GM21528 (cell line): ENCODE measurements around the gene DOCK11.

Experiments
- ATAC-seq: cut with Tn5 transposase; IDR thresholded peaks from one replicate; pipeline ENCODE4 v1.9.1; 2021; ENCODE audit warnings: mild to moderate bottlenecking, moderate library complexity; ENCODE audit not compliant: unreplicated experiment, low FRiP score

Gene DOCK11

GRCh38 chrX:118621081-118621759 lies 125.6 kb downstream of the DOCK11 start:
- ATAC-seq: no peak

GRCh38 chrX:118623062-118623461 lies 127.4 kb downstream of the DOCK11 start:
- no peak for ATAC-seq

- no peak for ATAC-seq
These were observed 130.7 kb downstream of the DOCK11 start for GRCh38 chrX:118626346-118626745.

- no peak for ATAC-seq
These were observed 131.6 kb downstream of the DOCK11 start for GRCh38 chrX:118627084-118627758.

- no peak for ATAC-seq
These were observed 135.2 kb downstream of the DOCK11 start for GRCh38 chrX:118630848-118631247.

GRCh38 chrX:118631586-118631985 lies 136.0 kb downstream of the DOCK11 start:
- no peak for ATAC-seq

GRCh38 chrX:118632862-118633261 lies 137.2 kb downstream of the DOCK11 start:
- no peak for ATAC-seq

- no peak for ATAC-seq
These were observed 137.9 kb downstream of the DOCK11 start for GRCh38 chrX:118633530-118633929.

GRCh38 chrX:118634336-118634735 lies 138.7 kb downstream of the DOCK11 start:
- ATAC-seq: no peak

- no peak for ATAC-seq
These were observed 142.4 kb downstream of the DOCK11 start for GRCh38 chrX:118637997-118638396.

- ATAC-seq: no peak
These were observed 148.8 kb downstream of the DOCK11 start for GRCh38 chrX:118644378-118644777.

- no peak for ATAC-seq
These were observed 157.1 kb downstream of the DOCK11 start for GRCh38 chrX:118652717-118653116.

- no peak for ATAC-seq
These were observed 158.7 kb downstream of the DOCK11 start for GRCh38 chrX:118654331-118654730.

- ATAC-seq: no peak
These were observed 160.1 kb downstream of the DOCK11 start for GRCh38 chrX:118655561-118656246.

GRCh38 chrX:118657413-118657812 lies 161.8 kb downstream of the DOCK11 start:
- no peak for ATAC-seq

GRCh38 chrX:118660085-118660484 lies 164.5 kb downstream of the DOCK11 start:
- ATAC-seq: no peak

- no peak for ATAC-seq
These were observed 169.6 kb downstream of the DOCK11 start for GRCh38 chrX:118665204-118665603.

GRCh38 chrX:118666521-118666920 lies 170.9 kb downstream of the DOCK11 start:
- no peak for ATAC-seq

GRCh38 chrX:118669435-118669834 lies 173.8 kb downstream of the DOCK11 start:
- ATAC-seq: no peak

- ATAC-seq: no peak
These were observed 179.8 kb downstream of the DOCK11 start for GRCh38 chrX:118675326-118675965.

- no peak for ATAC-seq
These were observed 180.3 kb downstream of the DOCK11 start for GRCh38 chrX:118675966-118676349.
